Activated CD8-positive, alpha-beta memory T cell treated with anti-CD3 and anti-CD28 coated beads for 1 hour (primary cell): ENCODE measurements around the gene DBNDD2.

Experiments
- DNase-seq, 2 donors: peaks; one replicate each; pipeline ENCODE4 v3.0.0-alpha.2; 2020; ENCODE audit warnings: low read depth in 1 of 2; ENCODE audit errors: extremely low read depth in 1 of 2

The DBNDD2 gene

GRCh38 chr20:45413479-45413878 is 5.4 kb downstream of the DBNDD2 start:
- DNase-seq = no peak

GRCh38 chr20:45415822-45416637 is 7.9 kb downstream of the DBNDD2 start, which contains the start of gene PIGT:
PIGT (plus strand) TSS chr20:45416141; CDS start chr20:45416157, 16 bp downstream.
- DNase-seq = peak; percentile 71 to 78

GRCh38 chr20:45416917-45417316 is 8.8 kb downstream of the DBNDD2 start:
- DNase-seq = no peak

- no peak for DNase-seq
Measured at GRCh38 chr20:45419188-45420091, 11.4 kb downstream of the DBNDD2 start.

- DNase-seq = no peak
Measured at GRCh38 chr20:45420125-45420524, 12.0 kb downstream of the DBNDD2 start.

GRCh38 chr20:45423700-45424099 is 15.6 kb downstream of the DBNDD2 start:
- DNase-seq = no peak

GRCh38 chr20:45425561-45425960 is 17.5 kb downstream of the DBNDD2 start:
- no peak for DNase-seq

GRCh38 chr20:45426320-45427016 is 18.4 kb downstream of the DBNDD2 start:
- no peak for DNase-seq

- DNase-seq = no peak
Measured at GRCh38 chr20:45427236-45428149, 19.4 kb downstream of the DBNDD2 start.

GRCh38 chr20:45429618-45430017 is 21.5 kb downstream of the DBNDD2 start:
- no peak for DNase-seq

GRCh38 chr20:45432294-45432693 is 24.2 kb downstream of the DBNDD2 start:
- no peak for DNase-seq

GRCh38 chr20:45433316-45433715 is 25.2 kb downstream of the DBNDD2 start:
- DNase-seq = no peak

- no peak for DNase-seq
Measured at GRCh38 chr20:45433976-45434375, 25.9 kb downstream of the DBNDD2 start.

GRCh38 chr20:45436732-45437485 is 28.8 kb downstream of the DBNDD2 start:
- peak; percentile 76 to 85 for DNase-seq

- no peak for DNase-seq
Measured at GRCh38 chr20:45440424-45440823, 32.3 kb downstream of the DBNDD2 start.

GRCh38 chr20:45440891-45441685 is 33.0 kb downstream of the DBNDD2 start:
- no peak for DNase-seq

- DNase-seq = no peak
Measured at GRCh38 chr20:45441746-45442145, 33.7 kb downstream of the DBNDD2 start.

- DNase-seq = no peak
Measured at GRCh38 chr20:45444050-45444449, 36.0 kb downstream of the DBNDD2 start.
